AG04450 (cell line): Measurements from ENCODE around the gene RSU1. TPM values are rescaled to one million over a fixed set of nuclear protein-coding genes. Genes with fewer than 3 reads are reported as not detected.
"Not testable (repeated sequence)": the region's sequence is repeated elsewhere in the genome, so short reads cannot be mapped to it uniquely, and the experiment has no call there.

Experiments used
- CTCF ChIA-PET: fragments of 300-600, 350-600 bp; formaldehyde crosslinking; extraction: SDS; loops from one replicate; lab custom pipeline; 2022; ENCODE audit warnings: antibody characterized with exemption, inconsistent platforms; lab: Charles Lee
- POLR2A ChIA-PET: fragments of 350-600 bp; formaldehyde crosslinking; extraction: SDS; loops from one replicate; lab custom pipeline; 2021; ENCODE audit warnings: antibody characterized with exemption, inconsistent platforms; lab: Yijun Ruan, JAX
- DNase-seq: peaks from one replicate; pipeline ENCODE4 v3.0.0-alpha.2; 2011; ENCODE audit warnings: low read depth, low spot score
- H3K27ac ChIP-seq: one replicate; pipeline ENCODE4 v1.5.1; 2012; ENCODE audit warnings: low read depth, low read length, control low read depth
- H3K27me3 ChIP-seq: one replicate; pipeline ENCODE4 v1.6.0; 2012; ENCODE audit warnings: low read length; ENCODE audit not compliant: control insufficient read depth, insufficient read depth
- H3K4me3 ChIP-seq: 2 replicates; pipeline ENCODE4 v1.5.1; 2011; ENCODE audit warnings: mild to moderate bottlenecking, low read depth, low read length, control low read depth
- H3K9me3 ChIP-seq: 2 replicates; pipeline ENCODE4 v1.5.1; 2012; ENCODE audit warnings: low read length; ENCODE audit not compliant: control insufficient read depth, insufficient read depth
- polyA plus RNA-seq: library from polyadenylated mRNA; depleted of rRNA; stranded (reverse); fragments of >200 nt; gene quantifications from 2 replicates; pipeline ENCODE4 v1.2.3, GENCODE V29; 2011
- TF ChIP-seq, protein P1 (sequence below): IDR thresholded peaks from 2 replicates; pipeline ENCODE4 v1.5.1; 2011; ENCODE audit warnings: low read depth, low read length, control low read depth, inconsistent platforms

Gene RSU1
- polyA plus RNA-seq, 1 experiment, result 229 TPM

DNA sequence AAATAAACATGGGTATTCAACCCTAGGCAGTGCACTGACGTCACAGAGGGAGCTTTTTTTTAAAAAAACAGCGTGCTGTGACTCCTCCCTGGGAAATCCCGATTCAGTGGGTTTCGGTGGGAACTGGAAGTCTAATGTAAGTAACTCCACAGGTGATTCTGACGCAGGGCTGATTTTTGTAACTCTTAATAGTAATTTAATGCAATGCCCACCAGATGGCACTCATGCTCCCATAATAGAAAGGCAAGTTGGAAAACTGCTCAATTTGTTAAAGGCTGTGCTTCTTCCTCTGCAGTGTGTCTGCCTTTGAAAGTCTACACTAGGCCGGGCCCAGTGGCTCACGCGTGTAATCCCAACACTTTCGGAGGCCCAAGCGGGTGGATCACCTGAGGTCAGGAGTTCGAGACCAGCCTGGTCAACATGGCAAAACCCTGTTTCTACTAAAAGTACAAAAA is 10.9 kb upstream of the RSU1 start:
- Histone ChIP-seq H3K27ac (no peak overlapping the region), H3K4me3 (no peak overlapping the region), H3K9me3 (peaks cover under 1% of the 10 kb centered on the region), H3K27me3 (no peaks in the 10 kb centered on the region)
- CTCF ChIA-PET, result interaction anchor here (0.6 to 2.2 kb wide), 22 partner anchors 9 to 684 kb away, joined by 3 to 15 read pairs (median 4); partner anchors contain the start of gene RSU1
- DNase-seq, result peak; percentile 57
- TF ChIP-seq, protein P1, sequence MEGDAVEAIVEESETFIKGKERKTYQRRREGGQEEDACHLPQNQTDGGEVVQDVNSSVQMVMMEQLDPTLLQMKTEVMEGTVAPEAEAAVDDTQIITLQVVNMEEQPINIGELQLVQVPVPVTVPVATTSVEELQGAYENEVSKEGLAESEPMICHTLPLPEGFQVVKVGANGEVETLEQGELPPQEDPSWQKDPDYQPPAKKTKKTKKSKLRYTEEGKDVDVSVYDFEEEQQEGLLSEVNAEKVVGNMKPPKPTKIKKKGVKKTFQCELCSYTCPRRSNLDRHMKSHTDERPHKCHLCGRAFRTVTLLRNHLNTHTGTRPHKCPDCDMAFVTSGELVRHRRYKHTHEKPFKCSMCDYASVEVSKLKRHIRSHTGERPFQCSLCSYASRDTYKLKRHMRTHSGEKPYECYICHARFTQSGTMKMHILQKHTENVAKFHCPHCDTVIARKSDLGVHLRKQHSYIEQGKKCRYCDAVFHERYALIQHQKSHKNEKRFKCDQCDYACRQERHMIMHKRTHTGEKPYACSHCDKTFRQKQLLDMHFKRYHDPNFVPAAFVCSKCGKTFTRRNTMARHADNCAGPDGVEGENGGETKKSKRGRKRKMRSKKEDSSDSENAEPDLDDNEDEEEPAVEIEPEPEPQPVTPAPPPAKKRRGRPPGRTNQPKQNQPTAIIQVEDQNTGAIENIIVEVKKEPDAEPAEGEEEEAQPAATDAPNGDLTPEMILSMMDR, result peak; percentile 60
- POLR2A ChIA-PET, result interaction anchor here (0.6 kb wide), 1 partner anchor 546 kb away, joined by 3 read pairs; no protein-coding TSS in a partner anchor

DNA sequence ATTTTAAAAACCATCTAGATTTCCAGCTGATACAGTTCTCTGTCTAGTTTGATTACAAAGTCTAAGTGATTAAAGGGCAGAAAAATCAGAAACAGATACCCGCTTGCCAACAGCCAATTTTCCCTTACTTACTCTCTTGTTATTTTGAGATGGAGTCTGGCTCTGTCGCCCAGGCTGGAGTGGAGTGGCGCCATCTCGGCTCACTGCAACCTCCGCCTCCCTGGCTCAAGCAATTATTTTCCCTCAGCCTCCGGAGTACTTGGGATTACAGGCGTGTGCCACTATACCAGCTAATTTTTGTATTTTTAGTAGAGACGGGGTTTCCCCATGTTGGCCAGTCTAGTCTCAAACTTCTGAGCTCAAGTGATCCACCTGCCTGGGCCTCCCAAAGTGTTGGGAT is 10.2 kb upstream of the RSU1 start:
- not testable (repeated sequence) for H3K4me3 ChIP-seq, DNase-seq, H3K27ac ChIP-seq, H3K9me3 ChIP-seq, H3K27me3 ChIP-seq
- POLR2A ChIA-PET, result interaction anchor here (0.6 kb wide), 1 partner anchor 547 kb away, joined by 3 read pairs; no protein-coding TSS in a partner anchor
- CTCF ChIA-PET, result interaction anchor here (0.7 to 2.2 kb wide), 18 partner anchors 10 to 684 kb away, joined by 3 to 15 read pairs (median 4); partner anchors contain the start of gene RSU1

DNA sequence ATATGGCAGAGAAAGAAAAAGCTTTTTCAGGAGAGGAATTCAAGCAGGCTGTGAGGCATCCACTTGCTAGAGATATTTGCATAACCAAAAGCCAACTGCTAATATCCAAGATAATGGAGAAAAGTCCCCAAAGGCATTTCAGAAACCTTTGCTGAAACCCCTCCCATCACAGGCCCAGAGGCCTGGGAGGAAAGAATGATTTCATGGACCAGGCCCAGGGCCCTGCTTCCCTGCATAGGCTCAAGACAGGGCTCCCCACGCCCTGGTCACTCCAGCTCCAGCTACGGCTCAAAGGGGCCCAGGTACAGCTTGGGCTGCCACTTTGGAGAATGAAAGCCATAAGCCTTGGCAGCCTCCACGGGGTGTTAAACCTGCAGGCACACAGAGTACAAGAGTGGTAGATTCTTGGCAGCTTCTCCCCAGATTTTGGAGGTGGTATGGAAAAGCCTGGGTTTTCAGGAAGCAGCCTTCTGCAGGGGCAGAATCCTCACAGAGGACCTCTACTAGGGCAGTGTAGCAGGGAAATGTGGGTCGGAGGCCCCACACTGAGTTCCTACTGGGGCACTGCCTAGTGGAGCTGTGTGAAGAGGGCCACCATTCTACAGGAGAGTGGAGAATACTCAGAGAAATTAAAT is 5.6 kb upstream of the RSU1 start:
- no peak for DNase-seq
- POLR2A ChIA-PET, result no interaction called here

DNA sequence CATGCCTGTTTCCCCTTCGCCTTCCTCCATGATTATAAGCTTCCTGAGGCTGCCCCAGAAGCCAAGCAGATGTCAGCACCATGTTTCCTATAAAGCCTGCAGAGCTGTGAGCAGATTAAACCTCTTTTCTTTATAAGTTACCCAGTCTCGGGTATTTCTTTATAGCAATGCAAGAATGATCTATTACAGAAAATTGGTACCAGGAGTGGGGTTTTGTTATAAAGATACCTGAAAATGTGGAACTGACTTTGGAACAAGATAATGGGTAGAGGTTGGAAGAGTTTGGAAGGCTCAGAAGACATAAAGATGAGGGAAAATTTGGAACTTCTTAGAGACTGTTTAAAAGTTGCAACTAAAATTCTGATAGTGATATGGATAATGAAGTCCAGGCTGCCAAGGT is 4.8 kb upstream of the RSU1 start:
- TF ChIP-seq, protein P1, result no peak
- Histone ChIP-seq H3K27me3 (no peaks in the 10 kb centered on the region), H3K9me3 (peaks cover 11% of the 10 kb centered on the region), H3K27ac (no peak overlapping the region), H3K4me3 (no peak overlapping the region)
- ChIA-PET CTCF (interaction anchor here (0.6 kb wide), 1 partner anchor 919 kb away, joined by 3 read pairs; no protein-coding TSS in a partner anchor), POLR2A (no interaction called here)
- no peak for DNase-seq

More for the DNA sequence above, 5.6 kb upstream of the RSU1 start:
- Histone ChIP-seq H3K27ac (no peak overlapping the region), H3K4me3 (no peak overlapping the region), H3K9me3 (peaks cover 11% of the 10 kb centered on the region), H3K27me3 (no peaks in the 10 kb centered on the region)
- TF ChIP-seq, protein P1, result no peak
- CTCF ChIA-PET, result no interaction called here

DNA sequence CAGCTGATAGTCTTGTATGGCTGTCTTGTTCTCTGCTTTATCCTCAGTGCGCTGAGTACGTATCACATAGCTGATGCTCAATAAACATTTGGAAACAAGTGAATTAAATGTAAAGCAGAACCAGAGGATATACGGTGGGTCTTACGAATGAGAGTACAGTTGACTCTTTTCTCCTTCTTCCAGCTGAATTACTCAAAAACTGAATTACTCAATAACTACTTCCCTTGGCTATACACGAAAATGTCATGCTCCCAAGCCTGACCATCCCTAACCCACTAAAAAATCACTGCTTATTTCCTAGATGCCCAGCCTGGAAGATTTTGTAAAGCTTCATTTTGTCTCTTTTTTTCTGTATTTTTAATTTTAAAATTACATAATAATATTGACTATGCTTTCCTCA is 3.2 kb upstream of the RSU1 start:
- Histone ChIP-seq H3K27ac (no peak overlapping the region), H3K27me3 (no peaks in the 10 kb centered on the region), H3K4me3 (no peak overlapping the region), H3K9me3 (peaks cover 11% of the 10 kb centered on the region)
- ChIA-PET POLR2A (no interaction called here), CTCF (interaction anchor here (0.7 to 0.9 kb wide), 2 partner anchors 13 to 918 kb away, joined by 3 read pairs; no protein-coding TSS in a partner anchor)
- TF ChIP-seq, protein P1, result no peak
- no peak for DNase-seq
